ENCODE measurements around the gene FBXW8. TPM values are rescaled to one million over a fixed set of nuclear protein-coding genes. Genes with fewer than 3 reads are reported as not detected.

FBXW8 gene
- total RNA-seq, 1 donor from 2014 or later = 16.4 TPM

GRCh38 chr12:116941188-116941587 lies 30.4 kb downstream of the FBXW8 start:
- Histone ChIP-seq H3K9me3 (peaks cover 8% of the 10 kb centered on the region), H3K27ac (no peak overlapping the region), H3K4me1 (no peaks in the 10 kb centered on the region), H3K27me3 (ENCODE audit: low read depth) (no peaks in the 10 kb centered on the region), H3K36me3 (peaks cover 11% of the 10 kb centered on the region), H3K4me3 (no peak overlapping the region)
- intact Hi-C loops (cut with DNase I) = no loop called here
- TF ChIP-seq, protein P1, sequence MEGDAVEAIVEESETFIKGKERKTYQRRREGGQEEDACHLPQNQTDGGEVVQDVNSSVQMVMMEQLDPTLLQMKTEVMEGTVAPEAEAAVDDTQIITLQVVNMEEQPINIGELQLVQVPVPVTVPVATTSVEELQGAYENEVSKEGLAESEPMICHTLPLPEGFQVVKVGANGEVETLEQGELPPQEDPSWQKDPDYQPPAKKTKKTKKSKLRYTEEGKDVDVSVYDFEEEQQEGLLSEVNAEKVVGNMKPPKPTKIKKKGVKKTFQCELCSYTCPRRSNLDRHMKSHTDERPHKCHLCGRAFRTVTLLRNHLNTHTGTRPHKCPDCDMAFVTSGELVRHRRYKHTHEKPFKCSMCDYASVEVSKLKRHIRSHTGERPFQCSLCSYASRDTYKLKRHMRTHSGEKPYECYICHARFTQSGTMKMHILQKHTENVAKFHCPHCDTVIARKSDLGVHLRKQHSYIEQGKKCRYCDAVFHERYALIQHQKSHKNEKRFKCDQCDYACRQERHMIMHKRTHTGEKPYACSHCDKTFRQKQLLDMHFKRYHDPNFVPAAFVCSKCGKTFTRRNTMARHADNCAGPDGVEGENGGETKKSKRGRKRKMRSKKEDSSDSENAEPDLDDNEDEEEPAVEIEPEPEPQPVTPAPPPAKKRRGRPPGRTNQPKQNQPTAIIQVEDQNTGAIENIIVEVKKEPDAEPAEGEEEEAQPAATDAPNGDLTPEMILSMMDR (IDR thresholded peaks at IDR 0.05) = no peak
- ATAC-seq = no peak
- DNase-seq = no peak

DNA sequence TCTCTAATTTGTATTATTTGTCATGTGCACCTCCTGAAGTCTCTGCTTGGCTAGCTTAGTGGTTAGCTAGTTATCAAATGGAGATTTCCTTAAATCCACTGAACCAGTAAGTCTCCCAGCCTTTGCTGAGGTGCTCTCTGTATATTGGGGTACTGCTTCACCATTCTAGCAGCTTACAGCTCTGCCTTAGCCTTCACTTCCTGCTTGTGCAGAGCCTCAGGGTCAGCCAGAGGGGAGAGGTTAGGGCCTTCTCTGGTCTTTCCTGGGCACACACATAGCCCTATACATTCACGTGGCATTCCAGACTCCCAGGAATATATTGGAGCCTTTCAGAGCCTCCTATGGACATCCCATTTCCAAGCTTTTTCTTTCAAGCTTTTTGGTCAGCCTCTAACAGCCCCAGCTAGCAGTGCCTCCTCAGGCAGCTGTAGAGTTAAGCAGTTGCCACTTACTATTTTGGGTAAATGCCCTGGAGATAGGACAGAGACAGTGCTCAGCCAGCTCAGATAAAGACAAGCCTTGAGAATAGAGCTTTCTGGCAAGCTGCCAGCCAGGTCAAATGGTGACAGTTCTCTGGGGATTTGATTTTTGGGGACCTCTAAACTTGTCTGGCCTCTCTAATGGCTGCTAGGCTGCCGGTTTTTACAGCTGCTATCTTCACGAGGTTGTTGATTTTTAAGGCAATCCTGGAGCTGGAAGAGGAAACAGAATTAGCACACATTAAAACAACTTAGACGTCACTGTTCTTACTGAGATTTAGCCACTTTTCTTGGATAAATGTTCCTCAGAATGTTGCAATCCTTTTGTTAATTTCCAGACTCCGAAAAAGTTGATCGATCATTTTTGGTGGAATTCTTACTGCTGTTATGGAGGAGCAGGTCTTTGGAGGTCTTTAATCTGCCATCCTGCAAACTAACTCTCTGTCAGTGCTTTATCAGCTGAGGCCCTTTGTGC lies 32.9 kb downstream of the FBXW8 start:
- Histone ChIP-seq H3K4me1 (no peaks in the 10 kb centered on the region), H3K36me3 (peaks cover 34% of the 10 kb centered on the region), H3K4me3 (no peak overlapping the region), H3K27me3 (ENCODE audit: low read depth) (no peaks in the 10 kb centered on the region), H3K27ac (no peak overlapping the region), H3K9me3 (peaks cover 8% of the 10 kb centered on the region)
- DNase-seq (no peak), ATAC-seq (no peak)
- TF ChIP-seq, protein P1 (IDR thresholded peaks at IDR 0.05) = no peak
- intact Hi-C loops (cut with DNase I) = no loop called here

DNA sequence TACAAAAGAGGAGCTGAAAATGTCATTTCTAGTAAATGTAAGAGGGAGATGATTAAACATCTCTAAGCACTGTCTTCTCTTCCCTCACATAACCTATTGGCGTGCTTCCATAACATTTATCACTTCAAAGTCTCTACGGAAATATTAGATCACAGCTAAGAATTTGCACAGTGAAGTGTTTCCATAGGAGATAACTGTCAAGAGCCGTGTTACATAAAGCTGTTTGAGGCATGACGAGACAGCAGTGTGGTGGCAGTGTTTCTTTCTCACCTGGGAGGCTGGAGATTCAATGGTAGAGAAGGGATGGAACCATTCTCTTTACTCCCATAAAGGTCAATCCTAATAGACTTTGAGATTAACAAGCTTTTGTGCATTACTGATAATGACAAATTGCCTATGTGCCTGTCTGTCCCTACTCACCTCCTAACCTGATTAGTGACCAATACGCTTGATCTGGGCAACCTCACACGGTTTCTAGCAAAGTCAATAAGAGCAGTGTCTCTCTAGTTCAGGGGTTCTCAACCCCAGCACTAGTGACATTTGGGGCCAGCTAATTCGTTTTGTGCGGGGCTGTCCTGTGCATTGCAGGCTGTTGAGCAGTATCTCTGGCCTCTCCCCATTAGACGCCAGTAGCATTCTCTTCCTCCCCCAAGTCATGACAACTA lies 35.3 kb downstream of the FBXW8 start:
- H3K27ac ChIP-seq = no peak overlapping the region
- peaks cover 53% of the 10 kb centered on the region for H3K36me3 ChIP-seq
- no peak overlapping the region for H3K4me3 ChIP-seq
- DNase-seq (no peak), ATAC-seq (no peak)
- peaks cover 8% of the 10 kb centered on the region for H3K9me3 ChIP-seq
- intact Hi-C loops (cut with DNase I) = no loop called here
- H3K4me1 ChIP-seq = no peaks in the 10 kb centered on the region
- H3K27me3 ChIP-seq (ENCODE audit: low read depth) = no peaks in the 10 kb centered on the region
- TF ChIP-seq, protein P1 (IDR thresholded peaks at IDR 0.05) = no peak

DNA sequence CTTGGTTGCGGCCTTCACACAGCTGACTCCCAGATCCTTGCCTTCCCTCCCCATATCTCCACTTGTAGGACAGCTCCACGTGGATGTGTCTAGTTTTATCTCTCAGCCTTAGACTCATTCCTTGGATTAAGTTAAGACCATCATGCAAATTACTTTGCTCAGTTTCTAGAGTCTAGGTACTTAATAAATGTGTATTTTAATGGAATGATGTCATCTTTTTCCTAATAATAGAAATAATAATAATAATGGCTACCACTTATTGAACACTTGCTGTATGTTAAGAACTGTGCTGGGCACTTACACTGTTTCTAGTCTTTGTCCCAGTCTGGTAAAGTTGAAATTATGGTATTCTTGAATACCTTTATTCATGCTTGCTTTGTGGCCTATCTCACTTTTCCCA lies 37.5 kb downstream of the FBXW8 start:
- peaks cover 61% of the 10 kb centered on the region for H3K36me3 ChIP-seq
- TF ChIP-seq, protein P1 (IDR thresholded peaks at IDR 0.05) = no peak
- H3K27me3 ChIP-seq (ENCODE audit: low read depth) = no peaks in the 10 kb centered on the region
- intact Hi-C loops (cut with DNase I) = no loop called here
- H3K9me3 ChIP-seq = peaks cover 4% of the 10 kb centered on the region
- ATAC-seq = no peak
- no peaks in the 10 kb centered on the region for H3K4me1 ChIP-seq
- no peak overlapping the region for H3K27ac ChIP-seq
- H3K4me3 ChIP-seq = no peak overlapping the region
- no peak for DNase-seq

GRCh38 chr12:116950628-116951325 lies 40.0 kb downstream of the FBXW8 start:
- Histone ChIP-seq H3K36me3 (peaks cover 54% of the 10 kb centered on the region), H3K4me1 (no peaks in the 10 kb centered on the region), H3K27ac (no peak overlapping the region), H3K27me3 (ENCODE audit: low read depth) (no peaks in the 10 kb centered on the region), H3K4me3 (no peak overlapping the region), H3K9me3 (no peaks in the 10 kb centered on the region)
- no peak for DNase-seq
- intact Hi-C loops (cut with DNase I) = no loop called here
- TF ChIP-seq, protein P1 (IDR thresholded peaks at IDR 0.05) = no peak
- ATAC-seq = no peak
